Metanephros (tissue), 1 donor: ENCODE data around the gene VSTM2B. TPM values are rescaled to one million over a fixed set of nuclear protein-coding genes. Genes with fewer than 3 reads are reported as not detected.

Experiments
- total RNA-seq: library from RNA; depleted of rRNA; stranded (reverse); fragments of >200 nt; gene quantifications from one replicate; pipeline ENCODE4 v1.2.3, GENCODE V29; 2014

The VSTM2B gene
- total RNA-seq = 0.18 TPM

GRCh38 chr19:29525901-29526729 lies at the start of gene VSTM2B:
Gene VSTM2B (plus strand): TSS chr19:29525994. CDS start chr19:29526584, 590 bp downstream.

GRCh38 chr19:29605653-29606419 lies 80.0 kb downstream of the VSTM2B start, which contains the start of gene POP4:
Gene POP4 (plus strand): TSS chr19:29606283. CDS start chr19:29606319, 36 bp downstream.

Other genes starting within 250 kb of the VSTM2B start
- gene POP4, start 80.3 kb downstream of the VSTM2B start, total RNA-seq = 72.2 TPM
- 8.2 TPM for gene PLEKHF1, start 139.5 kb downstream of the VSTM2B start, total RNA-seq
- 21.0 TPM for gene C19orf12, start 189.3 kb downstream of the VSTM2B start, total RNA-seq